Suppressor macrophage (primary cell): ENCODE data around the gene HOXD12.

ENCODE experiments used
- DNase-seq, 4 experiments: peaks; one replicate each; pipeline ENCODE4 v3.0.0-alpha.2; 2020 to 2022

HOXD12 gene

DNA sequence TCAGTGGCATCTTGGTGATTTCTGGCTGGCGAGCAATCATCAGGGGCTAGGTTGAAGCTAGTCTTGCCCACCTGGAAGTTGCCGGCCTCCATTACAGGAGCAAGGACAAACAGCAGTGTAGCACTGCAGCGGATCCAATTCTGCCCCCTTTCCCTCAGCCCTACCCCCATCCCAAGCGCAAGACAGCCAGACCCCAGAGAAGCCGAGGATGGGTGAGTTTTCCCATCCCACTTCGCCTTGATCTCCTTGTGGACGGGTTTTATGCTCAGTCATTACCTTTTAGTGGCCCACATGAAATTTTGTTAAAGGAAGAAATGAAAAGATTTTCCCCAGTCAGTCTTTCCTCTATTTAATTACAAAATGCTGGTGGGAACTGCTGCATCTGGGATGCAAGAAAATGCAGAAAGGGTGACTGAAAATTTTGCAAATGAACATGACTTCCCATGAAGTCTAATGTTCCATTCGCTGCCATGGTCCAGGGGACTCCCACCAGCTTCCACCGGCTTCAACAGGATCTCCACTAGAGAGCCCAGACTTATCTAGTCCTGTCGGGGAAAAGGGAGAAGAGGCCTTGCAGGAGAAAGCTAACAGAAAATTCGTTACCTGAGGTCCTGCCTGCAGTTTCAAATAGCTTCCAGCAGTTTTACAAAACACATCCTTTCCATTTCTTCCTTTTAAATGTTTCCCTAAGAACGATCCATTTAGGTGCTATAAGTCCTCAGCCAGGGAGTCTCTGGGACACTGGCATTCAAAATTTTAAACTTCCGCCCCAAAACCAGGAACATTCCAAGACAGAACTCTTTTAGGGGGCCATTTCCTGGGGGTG lies 21.0 kb downstream of the HOXD12 start:
- no peak for DNase-seq

GRCh38 chr2:176121190-176122051 lies 21.8 kb downstream of the HOXD12 start:
- DNase-seq: no peak

DNA sequence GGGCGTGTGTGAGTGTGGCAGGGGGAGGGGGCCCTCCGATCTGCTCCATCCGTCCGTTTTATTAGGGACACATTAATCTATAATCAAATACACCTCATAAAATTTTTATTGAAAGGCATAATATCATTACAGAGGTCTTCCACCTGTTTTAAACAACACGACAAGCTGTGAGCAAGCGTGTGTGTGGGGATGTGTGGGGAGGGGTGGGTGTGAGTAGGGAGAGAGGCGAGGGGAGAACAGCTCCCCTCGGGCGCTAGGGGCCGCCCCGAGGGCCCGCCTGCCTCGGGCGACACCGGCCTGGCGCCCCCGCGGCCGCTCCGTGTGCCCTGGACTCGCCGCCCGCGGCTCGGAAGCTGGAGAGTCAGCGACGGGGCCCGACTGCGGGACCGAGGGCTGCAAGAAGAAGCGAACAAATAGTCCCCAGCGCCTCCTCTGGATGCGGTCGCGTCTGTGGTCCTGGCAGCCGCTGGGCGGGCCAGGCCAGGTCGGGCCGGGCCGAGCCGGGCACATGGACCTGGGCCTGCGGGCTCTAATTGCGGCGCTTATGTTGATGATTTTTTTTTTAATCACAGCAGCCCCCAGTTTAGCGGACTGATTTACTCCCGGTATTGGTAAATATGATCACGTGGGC lies 22.6 kb downstream of the HOXD12 start:
- peak in 1 of 4 experiments; percentile 18 for DNase-seq

- peak in 2 of 4 experiments; percentile 34 to 44 for DNase-seq
Observed at GRCh38 chr2:176122683-176123410, 23.3 kb downstream of the HOXD12 start, which contains the start of gene HOXD9. Gene HOXD9, plus strand, starts transcription at chr2:176122719. Its CDS starts 50 bp downstream, at chr2:176122769.

- no peak for DNase-seq
Observed at GRCh38 chr2:176123411-176124109, 24.0 kb downstream of the HOXD12 start.

GRCh38 chr2:176124110-176124946 lies 24.7 kb downstream of the HOXD12 start:
- DNase-seq: no peak

GRCh38 chr2:176124947-176125771 lies 25.6 kb downstream of the HOXD12 start:
- no peak for DNase-seq

- no peak for DNase-seq
Observed at GRCh38 chr2:176125772-176126054, 26.1 kb downstream of the HOXD12 start.

DNA sequence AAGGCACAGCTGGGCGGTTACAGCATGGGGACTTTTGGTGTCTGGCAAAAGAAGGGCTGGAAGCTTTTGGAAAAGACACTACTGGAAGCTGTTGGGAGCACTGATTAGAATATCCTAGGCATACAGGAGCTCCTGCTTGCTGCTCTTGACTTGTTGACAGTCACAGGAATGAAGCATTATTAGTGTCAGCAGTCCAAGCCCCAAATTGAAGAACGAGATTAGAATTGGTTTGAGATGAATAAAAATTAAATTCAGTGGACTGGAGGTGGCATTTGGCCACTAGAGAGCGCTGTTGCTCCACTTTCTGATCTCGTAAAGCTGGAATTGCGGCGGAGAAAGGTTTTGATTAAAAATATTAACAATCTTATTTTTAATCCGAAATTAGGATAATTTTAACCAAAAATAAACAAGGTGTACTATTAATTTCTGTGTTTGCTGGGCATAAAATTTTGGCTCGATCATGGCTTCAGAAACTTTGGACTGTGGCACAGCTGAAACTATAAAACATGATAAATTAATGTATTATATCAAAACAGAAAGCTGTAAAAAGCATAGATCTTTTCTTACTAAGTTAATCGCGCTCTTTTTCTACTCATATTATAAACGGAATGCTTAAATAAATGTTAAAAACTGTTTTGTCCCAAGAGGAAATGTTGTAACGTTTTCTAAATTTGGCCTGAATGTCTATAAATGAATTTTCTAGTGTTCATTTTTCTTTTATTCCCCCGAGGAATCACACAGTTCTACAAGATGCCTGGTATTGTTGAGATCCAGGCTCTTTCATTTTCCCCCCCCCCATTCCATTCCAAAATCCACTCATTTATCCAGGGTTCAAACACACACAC lies 27.6 kb downstream of the HOXD12 start:
- DNase-seq: peak; percentile 70 to 87 (median 82)

GRCh38 chr2:176127774-176128072 lies 28.1 kb downstream of the HOXD12 start:
- DNase-seq: no peak

DNA sequence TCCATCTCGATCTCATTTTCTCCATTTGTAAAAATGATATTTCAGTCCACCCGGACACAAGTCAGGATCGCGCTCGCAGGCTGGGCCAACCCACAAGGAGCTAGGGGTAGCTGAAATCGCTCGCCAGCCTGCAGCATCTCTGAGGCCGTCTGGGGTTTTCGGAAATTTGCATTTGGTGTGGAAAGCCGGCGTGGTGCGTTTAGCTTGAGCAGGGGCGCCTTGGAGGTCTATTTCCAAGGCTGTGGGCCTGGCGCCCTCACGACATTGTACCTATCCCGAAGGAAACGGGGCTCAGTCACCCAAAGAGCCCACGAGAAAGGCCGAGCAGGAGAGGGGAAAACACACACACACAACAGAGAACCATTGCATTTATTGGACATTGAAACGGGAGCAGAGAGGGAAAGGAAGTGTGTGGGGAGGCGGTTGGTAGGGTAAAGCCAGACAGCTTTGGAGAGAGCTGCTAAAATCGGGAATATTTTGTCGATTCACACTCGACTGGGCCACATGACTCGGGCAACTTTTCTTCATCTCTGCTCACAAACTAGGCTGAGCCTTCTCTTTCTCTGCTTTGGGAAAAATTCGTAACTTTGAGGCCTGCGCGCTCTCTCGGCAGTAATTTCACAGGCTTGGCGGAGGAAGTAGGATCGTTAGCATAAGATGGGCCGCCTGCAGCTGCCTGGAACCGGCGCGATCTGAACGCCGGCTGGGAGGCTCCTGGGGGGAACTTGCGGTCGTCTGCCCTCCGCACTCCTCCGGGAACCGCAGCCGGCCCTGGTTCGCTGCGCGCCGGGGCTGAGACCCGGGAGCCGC lies 28.8 kb downstream of the HOXD12 start:
- peak in 1 of 4 experiments; percentile 17 for DNase-seq

GRCh38 chr2:176128982-176129796 lies 29.6 kb downstream of the HOXD12 start, which contains the start of gene HOXD8:
Gene HOXD8, plus strand, starts transcription at chr2:176129705. Its CDS starts 662 bp downstream, at chr2:176130367.
- DNase-seq: peak in 3 of 4 experiments; percentile 22 to 57 (median 45)

- no peak for DNase-seq
Observed at GRCh38 chr2:176129813-176130146, 30.2 kb downstream of the HOXD12 start.

DNA sequence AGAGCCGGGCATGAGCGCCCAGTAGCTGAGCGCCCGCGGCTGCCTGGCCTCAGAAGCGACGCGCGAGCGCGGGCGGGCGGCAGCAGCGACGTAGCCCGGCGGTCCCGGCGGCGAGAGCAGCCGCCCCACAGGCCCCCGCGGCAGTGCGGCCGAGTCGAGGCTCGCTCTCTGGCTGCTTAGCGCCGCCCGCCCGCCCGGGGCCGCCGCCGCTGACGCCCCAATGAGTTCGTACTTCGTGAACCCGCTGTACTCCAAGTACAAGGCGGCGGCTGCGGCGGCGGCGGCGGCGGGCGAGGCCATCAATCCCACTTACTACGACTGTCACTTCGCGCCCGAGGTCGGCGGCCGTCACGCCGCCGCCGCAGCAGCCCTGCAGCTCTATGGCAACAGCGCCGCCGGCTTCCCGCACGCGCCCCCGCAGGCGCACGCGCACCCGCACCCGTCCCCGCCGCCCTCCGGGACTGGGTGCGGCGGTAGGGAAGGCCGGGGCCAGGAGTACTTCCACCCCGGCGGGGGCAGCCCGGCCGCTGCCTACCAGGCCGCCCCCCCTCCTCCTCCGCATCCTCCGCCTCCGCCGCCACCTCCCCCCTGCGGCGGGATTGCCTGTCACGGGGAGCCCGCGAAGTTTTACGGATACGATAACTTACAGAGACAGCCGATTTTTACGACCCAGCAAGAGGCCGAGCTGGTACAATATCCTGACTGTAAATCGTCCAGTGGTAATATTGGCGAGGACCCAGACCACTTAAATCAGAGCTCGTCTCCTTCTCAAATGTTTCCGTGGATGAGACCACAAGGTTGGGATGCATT lies 30.8 kb downstream of the HOXD12 start:
- peak in 3 of 4 experiments; percentile 16 to 52 (median 44) for DNase-seq

- DNase-seq: no peak
Observed at GRCh38 chr2:176130957-176131847, 31.6 kb downstream of the HOXD12 start.

GRCh38 chr2:176131848-176132158 lies 32.2 kb downstream of the HOXD12 start:
- no peak for DNase-seq
